Peyer's patch (tissue), 4 donors: ENCODE measurements around the gene RASAL2.

Experiments used
- CTCF ChIP-seq, 6 experiments: fragments of 450-650 bp in 4 of 6; fragments of 200-600 bp in 2 of 6; sonication (generic) in 1 of 6; IDR thresholded peaks; one replicate each; pipeline ENCODE4 v1.5.1; 2017 to 2019; ENCODE audit warnings: antibody characterized with exemption in 6 of 6, mild to moderate bottlenecking in 3 of 6, moderate library complexity in 1 of 6
- POLR2A ChIP-seq, 2 donors: fragments of 450-650 bp; IDR thresholded peaks; one replicate each; pipeline ENCODE4 v1.5.1; 2017; ENCODE audit warnings: antibody characterized with exemption in 2 of 2, mild to moderate bottlenecking in 2 of 2, moderate library complexity in 2 of 2

- TF ChIP-seq POLR2A (IDR thresholded peaks at IDR 0.05) (no peak), CTCF (IDR thresholded peaks at IDR 0.05) (no peak)
Observed at GRCh38 chr1:178364782-178365181, 270.9 kb downstream of the RASAL2 start.
